SHP77 treated with DMSO at 0.1 percent for 48 hours (cell line): ENCODE results near the gene KIAA0825.
A peak's percentile ranks its signal among the peaks of the same experiment; 100 is the strongest.

Experiments used
- DNase-seq: peaks from one replicate; lab custom pipeline; 2025; lab: John Stamatoyannopoulos, UW

The KIAA0825 gene

DNA sequence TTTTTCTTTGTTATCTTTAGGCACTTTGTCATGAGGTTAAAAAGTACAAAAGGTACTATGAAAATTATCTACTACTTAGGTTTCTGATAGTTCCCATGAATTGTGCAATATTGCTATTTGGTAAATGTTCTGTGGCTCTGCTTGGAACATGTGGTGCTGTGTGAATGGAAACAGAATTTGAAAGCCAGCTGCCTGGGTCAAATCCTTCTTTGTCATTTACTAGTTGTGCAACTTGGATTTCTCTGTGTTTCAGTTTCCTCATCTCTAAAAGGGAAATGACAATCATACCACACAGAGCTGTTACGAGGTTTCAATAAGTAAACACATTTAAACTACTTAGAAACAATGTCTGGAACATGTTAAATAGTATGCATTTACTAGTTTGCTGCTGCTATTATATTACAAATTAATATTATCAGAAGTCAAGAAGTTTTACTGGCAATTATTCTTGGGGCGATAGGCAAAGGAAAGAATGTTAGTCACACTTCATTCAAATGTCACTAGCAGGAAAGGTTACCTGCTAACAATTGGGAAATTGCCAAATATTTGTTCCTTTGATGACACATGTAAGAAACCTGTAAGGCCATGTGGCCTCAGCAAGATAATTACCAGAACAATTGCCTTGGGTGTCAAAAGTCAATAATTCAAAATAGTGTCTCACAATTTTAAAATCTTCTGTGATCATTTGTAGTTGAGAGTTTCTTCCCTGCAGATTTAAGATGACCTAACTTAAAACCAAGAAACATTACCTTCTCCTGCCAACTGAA is 184.8 kb downstream of the KIAA0825 start:
- DNase-seq, result no peak

DNA sequence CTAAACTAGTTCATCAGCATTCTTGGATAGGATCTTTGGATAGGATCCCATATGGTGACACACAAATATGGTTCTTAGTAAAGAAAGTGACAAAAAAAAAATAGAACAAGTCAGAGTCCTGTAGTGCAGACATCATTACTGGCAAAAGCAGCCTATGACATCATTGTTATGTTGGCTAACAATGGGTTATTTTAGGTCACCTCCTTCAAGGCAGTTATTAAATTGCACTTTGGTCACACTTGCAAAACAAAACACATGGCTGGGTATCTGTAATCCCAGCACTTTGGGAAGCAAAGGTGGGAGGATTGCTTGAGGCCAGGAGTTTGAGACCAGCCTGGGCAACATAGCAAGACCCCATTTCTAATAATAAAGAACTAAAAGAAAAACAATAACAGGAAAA is 185.9 kb downstream of the KIAA0825 start:
- DNase-seq, result no peak

DNA sequence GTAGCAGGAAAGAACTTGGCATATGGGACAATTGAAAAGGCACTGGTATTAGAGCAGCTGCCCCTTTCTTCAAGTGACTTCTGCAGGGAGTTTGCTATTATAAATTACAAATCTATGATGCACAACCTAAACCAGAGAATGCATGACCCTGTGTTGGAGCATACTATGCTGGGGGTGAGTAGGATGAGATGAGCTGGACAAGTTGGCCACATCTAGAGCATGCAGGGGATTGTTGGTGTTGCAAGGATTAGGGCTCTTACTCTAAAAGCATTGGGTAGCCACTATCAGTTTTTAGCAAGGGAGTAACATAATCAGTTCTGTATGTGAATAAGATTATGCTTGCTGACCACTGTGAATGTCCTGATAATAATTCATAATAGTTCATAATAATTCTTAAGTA is 186.7 kb downstream of the KIAA0825 start:
- no peak for DNase-seq

DNA sequence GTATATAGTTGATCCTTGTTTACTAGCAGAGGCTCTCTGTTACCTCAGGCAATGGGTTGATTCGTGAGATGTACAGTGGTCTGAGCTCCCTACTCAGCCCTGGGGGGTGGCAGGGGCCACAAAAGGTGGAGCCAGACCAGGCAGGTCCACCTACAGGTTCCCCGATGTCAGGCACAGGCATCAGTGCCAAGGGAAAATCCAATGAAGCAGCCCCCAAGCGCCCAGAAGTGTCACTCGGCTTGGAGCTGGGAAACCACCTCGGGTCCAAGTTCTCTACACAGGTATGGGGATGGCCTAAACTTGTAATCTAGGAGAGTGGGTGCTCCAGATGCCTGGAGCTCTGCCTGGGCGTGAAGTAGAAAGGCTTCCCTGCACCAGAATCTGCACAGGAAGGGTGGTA is 188.8 kb downstream of the KIAA0825 start:
- no peak for DNase-seq

DNA sequence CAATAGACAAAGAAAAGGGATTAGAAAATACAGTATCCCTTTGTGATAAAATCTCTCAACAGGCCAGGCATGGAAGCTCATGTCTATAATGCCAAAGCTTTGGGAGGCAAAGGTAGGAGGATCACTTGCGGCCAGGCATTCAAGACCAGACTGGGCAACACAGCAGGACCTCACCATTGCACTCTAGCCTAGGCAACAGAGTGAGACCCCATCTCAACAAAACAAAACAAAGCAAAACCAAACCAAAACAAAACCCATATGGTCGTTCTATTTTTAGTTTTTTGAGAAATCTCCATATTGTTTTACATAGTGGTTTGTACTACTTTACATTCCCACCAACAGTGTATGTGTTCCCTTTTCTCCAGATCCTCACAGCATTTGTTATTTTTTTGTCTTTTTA is 193.0 kb downstream of the KIAA0825 start:
- DNase-seq, result no peak

DNA sequence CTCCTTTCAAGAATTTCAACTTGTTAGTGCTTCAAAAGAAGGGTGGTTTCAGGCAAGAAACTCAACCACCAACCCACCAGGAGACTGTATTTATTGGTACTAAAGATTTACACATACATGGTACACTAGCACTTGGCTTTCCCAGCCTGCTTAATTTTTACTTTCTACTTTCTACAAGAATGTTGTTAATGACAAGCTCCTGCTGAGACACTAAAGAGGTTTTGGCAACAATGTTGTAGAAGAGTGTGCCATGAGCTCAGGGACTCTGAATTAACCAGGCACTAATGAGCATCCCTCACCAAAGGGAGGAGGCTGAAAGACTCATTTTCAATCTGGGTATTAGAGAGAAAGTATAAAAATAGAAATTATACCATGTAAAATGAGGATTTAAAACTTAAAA is 195.0 kb downstream of the KIAA0825 start:
- DNase-seq, result no peak

DNA sequence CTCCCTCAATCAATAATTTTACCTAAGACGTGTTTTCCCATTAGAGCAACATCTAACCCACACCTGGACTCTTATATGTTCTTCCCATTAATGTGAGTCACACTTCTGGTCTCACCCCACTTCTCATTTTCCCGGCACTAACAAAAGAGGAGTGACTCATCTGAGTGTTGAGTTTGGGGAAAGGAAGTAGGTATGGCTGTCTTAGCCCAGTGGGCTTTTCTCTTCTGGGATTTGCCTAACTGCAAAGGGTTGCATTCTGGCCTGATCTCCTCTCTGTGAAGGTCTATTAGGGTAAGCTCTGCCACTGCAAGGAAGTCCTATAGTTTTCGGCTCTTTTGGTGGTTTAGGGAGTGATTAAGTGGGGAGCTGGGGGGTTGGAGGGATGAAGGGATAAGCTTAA is 195.6 kb downstream of the KIAA0825 start:
- DNase-seq, result peak; percentile 63

DNA sequence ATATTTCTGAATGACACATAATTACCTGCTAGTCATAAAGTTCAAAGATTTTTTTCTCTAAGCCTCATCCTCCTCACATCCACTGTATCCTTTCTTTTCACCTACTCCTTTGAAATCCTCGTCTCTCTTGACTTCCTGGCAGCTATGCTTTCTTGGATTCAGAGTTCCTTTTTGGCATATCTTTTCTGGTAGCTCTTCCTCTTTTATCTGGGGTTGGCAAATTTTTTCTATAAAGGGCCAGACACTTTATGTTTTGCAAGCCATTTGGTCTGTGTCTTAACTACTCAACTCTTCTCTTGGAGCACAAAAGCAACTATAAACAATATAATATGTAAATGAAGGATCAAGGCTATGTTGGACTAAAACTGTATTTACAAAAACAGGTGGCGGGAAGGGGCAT is 197.5 kb downstream of the KIAA0825 start:
- no peak for DNase-seq

DNA sequence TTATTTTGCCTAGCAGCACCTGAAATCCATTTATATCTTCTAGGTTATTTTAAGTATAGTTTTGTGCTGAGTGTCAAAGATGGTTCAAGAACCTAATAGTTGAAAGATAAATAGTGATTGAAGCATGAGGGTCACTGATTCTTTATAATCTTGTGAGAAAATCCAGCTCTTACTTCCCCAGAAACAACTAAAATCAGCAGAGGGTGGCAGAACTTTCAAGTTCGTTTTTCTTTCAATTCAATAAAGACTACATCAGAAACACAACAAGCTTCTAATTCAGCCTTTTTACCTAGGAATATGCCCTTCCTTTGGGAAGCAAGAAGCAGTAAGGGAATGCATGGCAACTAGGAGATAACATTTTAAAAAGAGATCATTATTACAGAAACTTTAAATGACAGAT is 202.6 kb downstream of the KIAA0825 start:
- DNase-seq, result no peak

DNA sequence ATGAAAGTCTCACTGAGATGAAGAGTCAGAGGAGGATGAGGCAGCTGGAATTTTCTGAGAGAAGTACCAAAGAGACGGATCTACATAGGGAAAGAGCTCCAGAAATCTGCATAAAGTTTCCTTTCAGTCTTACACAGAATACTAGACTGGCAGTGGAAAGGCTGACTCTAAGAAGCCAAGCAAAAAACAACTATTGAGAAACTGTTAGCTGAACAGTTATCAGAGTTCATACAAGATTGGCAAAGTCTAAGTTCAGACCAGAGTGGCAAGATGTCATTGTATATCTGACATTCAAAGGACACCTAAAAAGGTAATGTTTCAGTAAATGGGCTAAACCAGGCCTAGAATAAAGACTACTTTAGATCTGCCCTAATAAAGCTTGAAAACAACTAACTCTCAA is 209.0 kb downstream of the KIAA0825 start:
- no peak for DNase-seq

DNA sequence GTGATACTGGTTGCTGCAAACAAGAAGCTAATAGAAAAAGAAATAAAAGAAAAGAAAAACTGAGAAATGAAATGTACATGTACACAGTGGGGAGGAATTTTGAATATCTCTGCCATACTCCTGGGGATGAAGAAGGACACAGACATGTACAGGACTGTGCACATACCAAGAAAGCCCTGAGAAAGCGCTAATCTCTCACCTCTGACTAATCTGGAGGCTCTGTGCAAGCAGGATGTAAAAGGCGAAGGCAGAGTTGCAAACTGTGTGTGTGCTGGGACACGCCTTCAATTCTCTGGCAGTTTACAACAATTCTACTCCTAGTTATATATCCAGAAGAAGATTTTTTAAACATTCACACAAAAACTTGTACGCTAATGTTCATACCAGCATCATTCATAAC is 211.4 kb downstream of the KIAA0825 start:
- no peak for DNase-seq

DNA sequence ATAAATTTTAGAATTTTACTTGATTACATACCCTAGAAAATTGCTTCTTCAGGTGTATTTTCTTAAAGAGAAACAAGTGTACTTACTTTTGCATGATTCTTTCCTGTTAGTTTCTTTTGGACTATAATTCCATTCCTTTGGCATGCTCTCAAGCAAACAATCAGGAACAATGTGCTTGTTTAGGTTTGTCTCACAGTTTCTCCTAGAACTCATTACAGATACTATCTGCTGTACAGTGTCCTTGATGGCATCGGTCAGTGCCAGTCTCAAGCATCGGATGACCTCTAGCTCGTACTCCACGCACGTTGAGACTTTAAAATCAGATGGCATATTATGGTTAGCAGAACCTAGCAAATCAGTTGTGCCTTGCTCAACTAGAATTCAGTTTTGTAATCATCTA is 214.9 kb downstream of the KIAA0825 start:
- no peak for DNase-seq

DNA sequence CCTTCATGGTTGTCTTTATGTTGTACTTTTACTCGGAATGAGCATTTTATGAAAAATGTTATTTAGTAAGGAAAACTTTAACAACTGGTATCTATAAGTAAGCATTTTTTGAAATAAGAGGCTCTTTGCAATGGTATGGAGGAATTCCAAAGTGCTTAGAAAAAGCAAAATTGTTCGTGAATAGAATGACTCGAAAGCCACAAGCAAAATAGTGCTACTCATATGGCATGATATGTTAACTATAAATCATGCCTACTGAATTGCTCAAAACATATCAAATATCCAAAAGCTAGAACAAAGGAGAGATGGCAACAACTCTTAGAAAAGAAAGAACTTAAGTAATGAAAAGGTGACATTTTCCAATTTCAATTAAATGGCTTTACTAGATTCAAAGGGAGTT is 216.3 kb downstream of the KIAA0825 start:
- DNase-seq, result no peak

DNA sequence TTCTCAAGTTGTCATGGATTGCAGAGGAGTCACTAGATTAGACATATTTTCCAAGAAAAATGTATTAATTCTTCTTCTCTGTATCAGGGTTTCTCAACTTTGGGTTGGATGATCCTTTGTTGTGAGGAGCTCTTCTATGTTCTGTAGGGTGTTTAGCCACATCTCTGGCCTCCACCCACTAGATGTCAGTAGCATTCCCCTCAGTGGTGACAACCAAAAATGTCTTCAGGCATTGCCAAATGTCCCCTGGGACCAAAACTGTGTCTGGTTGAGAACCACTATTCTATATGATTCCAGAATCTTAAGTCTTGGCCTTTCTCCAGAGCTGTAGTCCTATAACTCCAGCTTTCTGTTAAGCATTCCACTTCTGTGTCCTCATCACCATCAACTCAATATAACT is 220.9 kb downstream of the KIAA0825 start:
- DNase-seq, result no peak

DNA sequence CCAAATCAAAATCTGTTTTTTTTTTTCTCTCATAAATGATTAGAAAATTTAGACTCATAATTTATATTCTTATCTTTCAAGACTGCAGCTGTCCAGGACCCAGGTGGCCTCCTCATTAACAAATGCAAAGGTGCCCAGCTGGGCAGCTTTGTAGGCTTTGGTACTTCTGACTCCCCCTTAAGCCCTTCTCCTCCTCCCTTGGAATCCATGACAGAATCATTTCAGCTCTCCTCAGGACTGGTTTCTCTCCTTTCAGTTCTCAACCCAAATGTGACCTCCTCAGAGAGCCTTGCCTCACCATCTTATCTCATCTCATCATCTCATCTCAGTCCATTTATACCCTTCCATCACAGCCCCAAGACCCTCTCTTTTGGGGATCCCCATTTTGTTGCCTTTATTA is 221.7 kb downstream of the KIAA0825 start:
- no peak for DNase-seq

DNA sequence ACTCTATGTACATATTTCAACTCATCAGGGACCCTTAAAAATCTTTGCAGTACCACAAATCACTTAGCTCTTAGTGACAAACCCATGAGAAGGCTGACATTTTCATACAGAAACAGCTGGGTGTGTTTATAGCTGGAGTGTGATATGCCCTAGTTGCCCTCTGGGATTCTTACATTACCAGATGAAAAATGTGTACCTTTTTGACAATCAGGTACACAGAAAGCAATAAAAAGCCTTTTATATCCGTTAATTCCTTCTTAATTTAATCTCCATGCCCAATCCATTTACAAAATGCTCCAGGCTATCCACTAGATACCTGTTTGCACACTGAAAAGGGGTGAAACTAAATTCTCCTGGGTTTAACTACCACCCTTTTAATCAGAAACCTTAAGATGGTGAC is 222.9 kb downstream of the KIAA0825 start:
- no peak for DNase-seq

DNA sequence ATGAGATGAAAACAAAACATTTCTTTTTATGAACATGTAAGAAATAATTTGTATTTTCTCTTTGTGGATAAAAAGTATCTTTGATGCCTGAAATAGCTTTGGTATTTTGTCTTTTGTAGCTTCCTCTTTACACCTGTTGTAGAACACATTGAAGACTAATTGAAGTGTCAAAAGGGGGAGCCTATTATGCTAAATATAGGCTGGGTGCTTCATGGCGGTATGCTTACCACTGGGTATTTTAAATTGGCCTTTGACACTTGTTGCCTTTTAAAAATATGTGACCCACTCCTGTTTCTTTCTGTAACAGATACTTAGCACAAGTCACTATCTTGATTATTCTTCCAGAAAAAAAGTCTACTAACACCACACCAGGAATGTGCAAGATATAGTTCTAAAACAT is 226.4 kb downstream of the KIAA0825 start:
- DNase-seq, result no peak

DNA sequence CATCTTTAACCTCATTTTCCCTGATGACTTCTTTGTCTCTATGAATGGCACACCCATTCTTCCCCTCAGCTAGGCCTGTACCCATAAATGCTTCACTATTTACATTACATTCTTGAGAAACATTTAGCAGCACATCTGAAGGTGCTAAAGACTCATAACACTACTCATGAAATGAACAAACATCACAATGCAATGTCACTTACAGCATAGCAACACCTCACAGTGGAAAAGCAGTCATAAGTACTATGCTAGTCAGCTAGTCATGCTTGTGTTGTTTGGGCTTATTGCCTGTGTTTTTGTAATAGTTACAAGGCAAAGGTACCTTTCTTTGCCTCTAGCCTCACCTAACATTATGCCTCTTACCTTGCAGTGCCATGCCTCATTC is 228.9 kb downstream of the KIAA0825 start:
- DNase-seq, result no peak

DNA sequence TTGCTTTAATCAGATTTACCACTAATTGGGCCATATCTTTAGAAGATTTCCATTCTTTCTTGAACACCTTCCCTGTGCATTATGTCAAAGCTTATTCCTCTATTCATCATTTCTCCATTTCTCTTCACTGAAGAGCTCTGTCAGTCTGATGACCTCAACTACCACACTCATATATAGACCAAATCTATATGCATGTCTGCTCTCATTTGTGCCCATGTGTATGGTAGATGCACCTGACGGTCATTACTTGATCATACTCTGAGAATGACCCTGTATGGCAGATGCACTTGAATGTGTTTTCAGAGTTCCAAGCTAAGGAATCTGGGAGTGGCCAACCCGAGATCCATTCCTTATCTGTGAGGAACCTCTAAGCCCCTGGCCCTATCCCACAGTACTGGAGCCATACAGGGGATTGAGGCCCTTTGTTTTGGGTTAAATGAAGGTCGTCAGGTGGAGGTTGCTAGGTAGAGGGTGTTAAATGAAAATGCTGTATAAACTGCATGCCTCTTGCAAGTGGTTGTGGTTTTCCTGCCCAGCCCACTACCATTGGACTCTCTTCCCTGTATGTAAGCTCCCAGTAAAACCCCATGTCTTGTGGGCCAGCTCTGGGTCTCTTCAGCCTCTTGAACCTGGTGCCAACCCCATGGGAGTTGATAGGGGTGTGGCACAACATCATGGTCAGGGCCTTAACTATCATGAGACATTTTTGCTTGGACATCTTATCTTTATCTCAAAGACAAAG is 229.5 kb downstream of the KIAA0825 start:
- DNase-seq, result no peak

DNA sequence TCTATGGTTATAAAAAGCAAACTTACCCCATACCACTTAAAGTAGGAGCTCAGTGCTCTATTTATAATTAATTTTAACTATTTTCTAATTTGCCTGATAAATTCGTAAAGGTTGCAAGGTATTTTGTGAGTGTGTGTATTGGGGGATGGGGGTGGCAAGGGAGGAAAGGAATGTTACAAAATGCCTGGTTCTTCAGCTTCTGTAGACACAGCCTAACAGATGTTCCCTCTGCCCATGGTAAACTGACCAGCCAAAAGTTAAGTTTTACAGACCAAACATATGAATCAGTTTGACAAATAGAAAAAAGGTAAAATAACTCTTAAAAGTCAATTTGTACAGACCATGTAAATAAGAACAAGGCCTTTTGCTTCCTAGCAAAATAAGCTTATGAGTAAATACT is 232.6 kb downstream of the KIAA0825 start:
- DNase-seq, result no peak

DNA sequence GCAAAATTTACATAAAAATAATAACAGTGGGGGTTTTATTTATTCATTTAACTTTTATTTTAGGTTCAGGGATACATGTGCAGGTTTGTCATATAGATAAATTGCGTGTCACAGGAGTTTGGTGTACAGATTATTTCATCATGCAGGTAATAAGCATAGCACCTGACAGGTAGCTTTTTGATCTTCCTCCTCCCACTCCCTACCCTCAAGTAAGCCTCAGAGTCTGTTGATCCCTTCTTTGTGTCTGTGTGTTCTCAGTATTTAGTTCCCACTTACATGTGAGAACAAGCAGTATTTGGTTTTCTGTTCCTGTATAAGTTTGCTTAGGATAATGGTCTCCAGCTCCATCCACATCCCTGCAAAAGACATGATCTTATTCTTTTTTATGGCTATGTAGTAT is 240.3 kb downstream of the KIAA0825 start:
- no peak for DNase-seq

DNA sequence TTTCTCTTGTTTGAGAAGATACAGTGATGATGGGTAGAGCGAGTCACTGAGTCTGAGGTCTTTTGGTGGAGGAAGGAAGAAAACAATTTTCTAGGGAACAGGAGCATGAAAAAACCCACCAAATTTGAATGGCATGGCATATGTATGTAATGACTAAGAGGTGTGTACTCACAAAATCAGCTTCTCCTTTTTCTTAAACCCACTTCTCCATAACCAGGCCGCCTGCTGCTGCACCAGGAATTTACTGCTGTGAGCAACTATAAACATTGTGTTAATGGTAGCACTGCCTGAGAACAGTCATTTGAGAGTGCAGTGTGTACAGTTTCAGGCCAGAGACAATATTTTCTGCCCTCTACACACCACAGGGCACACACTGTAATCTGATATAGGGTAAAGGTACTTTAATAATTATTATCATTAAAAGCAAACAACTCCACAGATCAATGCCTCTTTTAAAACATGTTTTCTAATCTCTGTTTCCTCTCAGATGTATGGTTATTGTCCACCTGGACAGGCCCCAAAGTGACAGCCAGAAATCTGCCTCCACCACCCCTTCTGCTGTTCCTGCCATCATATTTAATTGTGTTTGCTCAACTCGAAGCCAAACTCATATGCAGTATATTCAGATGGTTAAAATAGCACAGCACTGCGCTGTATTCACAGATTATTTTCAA is 241.6 kb downstream of the KIAA0825 start:
- peak; percentile 55 for DNase-seq

DNA sequence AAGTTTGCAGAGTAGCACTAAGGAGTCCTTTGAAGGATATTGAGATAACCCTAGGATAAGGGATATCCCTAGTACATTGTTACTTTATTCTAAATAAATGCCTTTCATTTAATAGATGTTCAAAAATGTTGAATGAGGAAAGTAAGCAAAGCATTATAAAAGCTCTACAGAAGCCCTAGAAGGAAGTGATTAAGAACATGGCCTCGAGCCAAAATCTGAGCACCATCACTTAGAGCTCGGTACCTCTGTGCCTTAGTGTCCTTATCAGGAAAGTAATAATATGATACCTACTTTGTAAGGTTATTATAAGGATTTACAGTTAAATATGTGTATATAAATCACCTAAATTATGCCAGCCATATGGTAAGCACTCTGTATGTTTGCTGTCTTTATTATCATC is 242.6 kb downstream of the KIAA0825 start:
- DNase-seq, result no peak
